EL (cell line): ENCODE measurements around the gene MAPK8IP1.
A peak's percentile ranks its signal among the peaks of the same experiment; 100 is the strongest.
"Not testable (repeated sequence)": the region's sequence is repeated elsewhere in the genome, so short reads cannot be mapped to it uniquely, and the experiment has no call there.

Experiments
- DNase-seq: peaks from one replicate; pipeline ENCODE4 v3.0.0-alpha.2; 2016

The MAPK8IP1 gene

DNA sequence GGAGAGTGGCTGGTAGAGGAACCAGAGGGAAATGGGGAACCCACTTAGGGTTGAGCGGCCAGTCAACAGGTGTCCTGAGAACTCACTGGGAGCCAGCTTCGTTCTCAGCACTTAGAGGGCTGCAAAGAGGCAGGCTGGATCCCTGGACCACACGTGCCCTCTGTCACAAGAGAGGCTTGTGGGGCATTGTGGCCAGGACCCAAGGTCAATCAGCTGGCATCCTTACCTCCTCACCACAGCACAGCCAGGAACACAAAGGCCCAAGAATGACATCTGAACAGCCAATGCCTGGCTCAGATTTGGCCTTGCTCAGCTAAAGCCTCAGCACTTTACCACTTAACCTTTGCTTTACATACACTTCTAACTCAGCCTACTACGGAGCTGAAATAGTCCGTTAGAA is 7.4 kb downstream of the MAPK8IP1 start:
- no peak for DNase-seq

DNA sequence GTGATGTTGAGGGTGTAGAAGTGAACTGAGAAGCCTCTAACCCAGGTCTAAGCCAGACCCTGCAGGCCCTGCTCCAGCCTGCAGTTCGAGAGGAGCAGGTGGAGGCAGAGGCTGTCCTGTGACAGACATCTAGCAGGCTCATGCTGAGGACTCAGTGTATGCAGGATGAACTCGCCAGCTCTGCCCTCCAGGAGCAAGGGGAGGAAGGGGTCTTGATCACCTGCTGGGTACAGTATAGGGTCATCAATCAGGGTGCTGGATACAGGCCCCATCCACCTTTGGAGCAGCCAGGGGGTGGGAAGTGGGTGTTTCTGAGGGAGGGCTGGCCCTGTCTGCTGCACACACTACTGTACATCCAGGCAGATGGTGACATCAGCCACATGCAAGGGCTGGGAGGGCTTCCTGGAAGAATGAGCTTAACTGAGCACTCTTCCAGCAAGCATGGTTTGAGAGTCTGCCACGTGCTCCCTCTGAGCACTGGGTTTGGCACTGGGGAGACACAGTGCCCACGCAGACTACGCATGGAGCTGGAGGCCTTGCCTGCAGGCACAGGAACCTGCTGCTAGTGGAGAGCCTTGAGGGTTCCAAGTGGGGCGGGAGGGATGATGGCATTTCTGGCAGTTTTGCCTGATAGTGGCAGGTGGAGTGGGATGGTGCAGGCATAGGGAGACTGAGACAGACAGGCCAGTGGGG is 9.2 kb downstream of the MAPK8IP1 start:
- DNase-seq: no peak

DNA sequence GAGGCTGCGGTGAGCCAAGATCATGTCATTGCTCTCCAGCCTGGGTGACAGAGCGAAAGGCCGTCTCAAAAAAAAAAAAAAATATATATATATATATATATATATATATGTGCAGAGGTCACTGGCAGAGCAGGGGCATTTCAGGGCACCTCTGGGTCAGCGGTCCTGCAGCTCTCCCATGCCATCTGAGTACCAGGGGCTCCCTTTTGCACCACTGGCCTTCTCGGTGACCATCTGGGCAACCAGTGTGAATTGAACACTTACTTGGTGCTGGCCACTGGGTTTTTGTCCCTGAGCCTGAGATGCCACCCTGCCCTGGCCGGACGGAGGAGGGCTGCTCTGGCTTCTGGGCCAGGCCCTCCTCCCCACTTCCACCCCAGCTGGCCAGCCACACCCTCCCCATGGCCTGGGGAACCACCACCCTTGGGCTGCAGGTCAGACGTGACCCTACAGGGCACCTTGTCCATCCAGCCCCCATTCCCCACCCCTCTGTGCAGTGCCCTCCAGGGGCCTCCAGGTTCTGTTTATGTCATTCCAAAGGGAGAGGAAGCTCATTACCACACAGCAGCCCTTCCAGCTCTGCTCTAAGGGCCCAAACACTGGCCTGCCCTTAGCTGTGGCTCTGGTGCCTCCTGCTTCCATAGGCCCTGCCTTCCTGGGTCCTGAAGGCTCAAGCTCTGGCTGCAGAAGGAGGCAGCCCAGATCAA is 10.3 kb downstream of the MAPK8IP1 start:
- DNase-seq: no peak

DNA sequence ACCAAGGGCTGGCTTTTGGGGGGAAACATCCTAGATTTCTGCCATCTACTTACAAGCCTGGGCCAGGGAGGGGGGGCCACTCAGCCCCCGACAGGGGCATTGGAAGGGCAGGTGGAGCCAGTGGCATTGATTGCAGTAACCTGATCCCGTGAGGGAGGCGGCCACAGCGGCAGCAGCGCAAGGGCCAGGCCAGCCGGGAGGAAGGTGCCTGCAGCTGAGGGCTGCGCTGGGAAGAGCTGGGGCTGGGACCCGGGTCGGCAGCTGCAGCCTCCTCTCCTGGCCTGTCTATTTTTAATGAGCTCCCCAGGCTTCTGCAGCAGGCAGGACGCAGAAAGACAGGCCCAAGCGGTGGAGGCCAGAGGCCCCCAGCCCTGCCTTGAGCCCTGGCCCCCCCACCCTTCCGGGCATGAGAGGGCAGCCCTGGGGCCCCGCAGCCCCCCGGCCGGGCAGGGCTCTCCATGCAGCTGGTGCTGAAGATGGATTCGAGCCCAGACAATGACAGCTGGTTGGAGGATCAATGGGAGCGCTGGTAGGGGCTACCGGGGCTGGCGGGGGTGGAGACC is 11.1 kb downstream of the MAPK8IP1 start:
- no peak for DNase-seq

DNA sequence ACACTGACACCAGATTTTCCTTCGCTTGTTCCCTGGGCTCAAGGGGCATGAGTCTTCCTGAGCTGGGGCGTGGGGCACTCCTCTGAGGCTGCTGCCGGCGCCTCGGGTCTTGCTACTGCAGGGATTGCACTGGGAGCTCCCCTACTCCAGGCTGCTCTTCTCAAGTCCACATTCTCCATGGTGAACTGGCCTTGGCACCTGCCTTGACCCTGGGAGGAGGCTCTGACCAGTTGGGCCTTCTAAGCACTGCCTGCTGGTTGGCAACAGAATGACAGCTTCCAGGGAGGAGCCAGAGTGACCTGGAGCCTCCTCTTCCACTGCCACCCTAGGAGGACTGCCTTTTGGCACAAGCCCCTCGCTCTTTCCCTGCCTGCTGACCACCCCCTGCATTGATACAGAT is 12.1 kb downstream of the MAPK8IP1 start:
- DNase-seq: no peak

DNA sequence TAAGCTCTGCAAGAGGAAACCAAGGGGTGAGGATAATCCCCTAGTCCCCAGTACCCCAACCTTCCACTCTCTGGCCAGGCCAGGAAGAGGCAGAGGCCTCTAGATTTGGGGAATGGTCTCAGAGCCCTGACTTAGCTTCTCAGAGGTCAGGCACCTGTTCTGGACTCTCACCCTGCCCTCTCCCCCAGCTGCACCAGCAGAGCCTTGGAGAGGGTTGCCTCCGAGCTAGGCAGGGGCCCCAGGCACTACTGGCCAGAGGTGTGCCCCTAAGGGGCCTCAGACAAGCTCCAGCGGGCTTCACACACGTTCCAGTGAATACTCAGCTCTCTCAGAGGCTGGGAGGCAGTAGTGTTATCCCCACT is 13.6 kb downstream of the MAPK8IP1 start:
- no peak for DNase-seq

DNA sequence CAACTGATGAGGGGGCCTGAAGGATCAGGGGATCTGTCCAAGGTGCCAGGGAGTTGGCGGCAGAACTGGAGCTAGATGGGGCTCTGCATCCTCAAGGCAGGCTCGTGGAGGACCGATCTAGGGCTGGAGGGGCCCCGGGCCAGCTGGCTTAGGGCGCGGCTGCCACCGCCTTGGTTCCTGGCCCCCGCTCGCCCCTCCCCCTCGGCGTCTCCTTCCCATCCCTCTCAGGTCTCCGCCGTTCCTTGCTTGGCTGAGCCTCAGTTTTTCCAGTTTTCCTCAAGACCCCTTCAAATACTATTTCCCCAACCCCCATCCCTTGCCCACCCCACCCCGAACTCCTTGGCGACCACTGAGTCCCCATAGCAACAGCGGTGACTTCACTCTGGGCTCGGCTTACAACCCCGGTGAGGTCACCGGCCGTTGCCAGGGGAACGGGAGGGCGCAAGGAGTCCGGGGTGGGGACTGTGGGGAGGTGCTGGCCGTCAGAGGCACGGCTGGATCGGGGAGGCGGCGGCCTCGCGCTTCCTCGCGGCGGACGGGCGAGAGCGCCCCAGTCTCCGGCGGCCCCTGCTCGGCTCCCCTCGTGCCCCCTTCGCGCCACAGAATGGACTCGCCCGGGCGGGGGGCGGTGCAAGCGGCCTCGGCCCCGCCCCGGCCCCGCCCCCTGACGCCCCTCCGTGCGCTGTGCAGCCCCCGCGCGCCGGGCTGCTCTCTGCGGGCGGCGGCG is 14.2 kb downstream of the MAPK8IP1 start:
- DNase-seq: peak; percentile 91

DNA sequence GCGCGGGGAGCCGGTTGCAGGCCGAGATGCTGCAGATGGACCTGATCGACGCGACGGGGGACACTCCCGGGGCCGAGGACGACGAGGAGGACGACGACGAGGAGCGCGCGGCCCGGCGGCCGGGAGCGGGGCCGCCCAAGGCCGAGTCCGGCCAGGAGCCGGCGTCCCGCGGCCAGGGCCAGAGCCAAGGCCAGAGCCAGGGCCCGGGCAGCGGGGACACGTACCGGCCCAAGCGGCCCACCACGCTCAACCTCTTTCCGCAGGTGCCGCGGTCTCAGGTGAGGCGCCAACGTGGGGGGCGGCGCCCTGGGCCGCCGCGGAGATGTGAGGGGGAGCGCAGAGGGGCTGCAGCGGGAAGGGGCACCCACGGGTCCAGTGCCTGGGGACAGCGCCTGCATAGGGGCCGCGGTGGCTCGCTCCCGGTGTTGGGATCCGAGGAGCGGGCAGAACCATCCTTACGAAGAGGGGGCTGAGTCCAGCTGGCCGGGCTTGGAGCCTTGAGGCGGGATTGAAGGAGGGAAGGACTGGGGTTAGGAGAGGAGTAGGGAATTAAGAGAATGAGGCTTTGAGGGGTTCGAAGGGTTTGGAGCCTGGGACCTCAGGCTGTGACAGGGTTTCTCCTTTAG is 14.8 kb downstream of the MAPK8IP1 start:
- DNase-seq: peak; percentile 27

DNA sequence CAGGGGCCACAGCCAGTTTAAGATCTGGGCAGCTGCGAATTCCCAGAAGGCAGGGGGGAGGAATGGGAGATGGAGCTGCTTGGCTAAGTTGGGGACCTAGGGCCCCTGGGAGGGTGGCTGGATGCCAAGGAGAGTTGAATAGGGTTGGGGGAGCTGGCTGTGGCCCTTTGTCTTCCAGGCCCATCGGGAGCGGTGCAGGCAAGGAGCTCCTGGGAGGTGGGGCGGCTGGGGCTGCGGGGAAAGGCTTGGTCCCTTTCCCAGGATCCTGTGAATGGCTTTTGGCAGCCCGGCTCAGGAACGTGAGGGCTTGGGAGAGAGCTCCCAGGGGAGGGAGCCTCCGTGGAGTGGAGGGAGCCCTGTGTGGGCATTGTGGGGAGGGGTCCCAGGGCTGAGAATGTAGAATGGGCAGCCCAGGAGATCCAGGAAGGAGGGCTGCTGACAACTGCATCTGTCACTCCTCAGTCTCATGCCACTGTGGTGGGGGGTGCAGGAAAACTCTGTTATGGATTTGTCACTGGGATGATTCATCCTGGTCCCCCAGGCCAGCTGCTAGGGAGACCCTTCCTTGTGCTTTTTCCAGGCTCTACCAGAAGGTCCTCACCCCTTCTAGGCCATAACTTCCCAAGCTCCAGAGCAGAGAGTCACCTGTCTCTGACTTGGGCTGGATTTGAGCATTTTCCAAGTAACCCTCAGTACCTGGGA is 15.6 kb downstream of the MAPK8IP1 start:
- no peak for DNase-seq

DNA sequence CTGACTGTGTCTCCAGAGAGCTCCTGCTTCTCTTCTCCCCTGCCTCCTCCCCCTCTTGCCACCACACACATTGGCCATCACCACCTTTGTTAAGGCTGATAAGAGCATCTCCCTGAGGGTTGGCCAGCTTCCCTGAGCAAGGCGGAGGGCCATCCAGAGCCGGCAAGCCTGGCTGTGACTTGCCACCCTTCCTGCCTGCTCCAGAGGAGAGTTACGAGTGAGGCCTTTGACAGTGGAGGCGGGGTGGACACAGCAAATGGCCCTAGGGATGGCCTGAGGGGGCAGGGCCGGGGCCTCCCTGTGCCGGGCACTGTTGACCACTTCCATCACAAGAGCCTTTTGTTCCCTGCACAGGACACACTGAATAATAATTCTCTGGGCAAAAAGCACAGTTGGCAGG is 16.2 kb downstream of the MAPK8IP1 start:
- DNase-seq: no peak

DNA sequence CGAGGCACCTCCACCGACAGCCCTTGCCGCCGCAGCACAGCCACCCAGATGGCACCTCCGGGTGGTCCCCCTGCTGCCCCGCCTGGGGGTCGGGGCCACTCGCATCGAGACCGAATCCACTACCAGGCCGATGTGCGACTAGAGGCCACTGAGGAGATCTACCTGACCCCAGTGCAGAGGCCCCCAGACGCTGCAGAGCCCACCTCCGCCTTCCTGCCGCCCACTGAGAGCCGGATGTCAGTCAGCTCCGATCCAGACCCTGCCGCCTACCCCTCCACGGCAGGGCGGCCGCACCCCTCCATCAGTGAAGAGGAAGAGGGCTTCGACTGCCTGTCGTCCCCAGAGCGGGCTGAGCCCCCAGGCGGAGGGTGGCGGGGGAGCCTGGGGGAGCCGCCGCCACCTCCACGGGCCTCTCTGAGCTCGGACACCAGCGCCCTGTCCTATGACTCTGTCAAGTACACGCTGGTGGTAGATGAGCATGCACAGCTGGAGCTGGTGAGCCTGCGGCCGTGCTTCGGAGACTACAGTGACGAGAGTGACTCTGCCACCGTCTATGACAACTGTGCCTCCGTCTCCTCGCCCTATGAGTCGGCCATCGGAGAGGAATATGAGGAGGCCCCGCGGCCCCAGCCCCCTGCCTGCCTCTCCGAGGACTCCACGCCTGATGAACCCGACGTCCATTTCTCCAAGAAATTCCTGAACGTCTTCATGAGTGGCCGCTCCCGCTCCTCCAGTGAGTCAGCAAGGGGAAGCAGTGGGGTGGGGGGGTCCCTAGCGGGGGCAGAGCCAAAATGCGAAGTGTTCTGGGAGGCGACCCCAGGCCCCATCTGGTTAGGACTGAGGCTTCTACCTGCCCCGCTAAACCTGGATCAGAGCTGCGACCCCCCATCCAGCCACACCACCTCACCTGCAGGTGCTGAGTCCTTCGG is 17.3 kb downstream of the MAPK8IP1 start:
- no peak for DNase-seq

DNA sequence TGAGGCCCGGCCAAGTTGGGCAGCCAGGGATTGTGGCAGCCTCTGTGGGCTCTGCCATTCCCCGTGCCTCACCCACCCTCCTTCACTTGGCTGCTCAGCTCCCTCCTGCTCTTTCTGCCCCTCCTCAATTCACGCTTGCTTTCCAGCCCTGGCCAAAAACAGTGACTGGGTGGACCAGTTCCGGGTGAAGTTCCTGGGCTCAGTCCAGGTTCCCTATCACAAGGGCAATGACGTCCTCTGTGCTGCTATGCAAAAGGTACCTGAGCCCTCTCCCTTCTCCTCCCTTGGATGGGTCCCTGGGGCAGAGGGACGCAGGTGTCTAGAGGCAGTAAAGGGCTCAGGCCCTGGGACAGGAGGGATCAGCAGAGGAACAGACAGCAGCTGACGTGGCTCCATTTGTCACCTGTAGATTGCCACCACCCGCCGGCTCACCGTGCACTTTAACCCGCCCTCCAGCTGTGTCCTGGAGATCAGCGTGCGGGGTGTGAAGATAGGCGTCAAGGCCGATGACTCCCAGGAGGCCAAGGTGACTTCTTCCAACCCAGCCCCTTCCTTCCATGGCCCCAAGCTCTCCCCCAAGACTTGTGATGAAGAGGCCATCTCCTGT is 19.0 kb downstream of the MAPK8IP1 start:
- no peak for DNase-seq

DNA sequence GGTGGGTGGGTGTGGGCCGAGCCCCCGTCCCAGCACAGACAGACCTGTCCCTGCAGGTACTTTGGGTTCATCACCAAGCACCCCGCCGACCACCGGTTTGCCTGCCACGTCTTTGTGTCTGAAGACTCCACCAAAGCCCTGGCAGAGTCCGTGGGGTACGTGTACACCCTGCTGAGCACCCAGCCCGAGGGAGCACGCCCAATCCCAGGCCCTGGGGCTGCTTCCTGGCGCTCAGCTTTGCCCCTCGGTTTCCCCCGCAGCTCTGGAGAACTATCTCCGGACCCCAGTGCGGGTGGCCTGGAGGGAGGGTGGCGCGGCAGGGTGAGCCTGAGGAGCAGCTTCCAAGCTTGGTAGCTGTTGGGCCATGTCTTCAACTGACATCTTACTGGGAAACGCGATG is 19.6 kb downstream of the MAPK8IP1 start:
- no peak for DNase-seq

DNA sequence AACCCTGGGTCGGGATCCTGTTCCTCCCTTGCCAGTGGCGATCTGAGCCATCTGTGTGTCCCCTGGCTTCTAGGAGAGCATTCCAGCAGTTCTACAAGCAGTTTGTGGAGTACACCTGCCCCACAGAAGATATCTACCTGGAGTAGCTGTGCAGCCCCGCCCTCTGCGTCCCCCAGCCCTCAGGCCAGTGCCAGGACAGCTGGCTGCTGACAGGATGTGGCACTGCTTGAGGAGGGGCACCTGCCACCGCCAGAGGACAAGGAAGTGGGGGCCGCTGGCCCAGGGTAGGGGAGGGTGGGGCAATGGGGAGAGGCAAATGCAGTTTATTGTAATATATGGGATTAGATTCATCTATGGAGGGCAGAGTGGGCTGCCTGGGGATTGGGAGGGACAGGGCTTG is 20.1 kb downstream of the MAPK8IP1 start:
- not testable (repeated sequence) for DNase-seq

DNA sequence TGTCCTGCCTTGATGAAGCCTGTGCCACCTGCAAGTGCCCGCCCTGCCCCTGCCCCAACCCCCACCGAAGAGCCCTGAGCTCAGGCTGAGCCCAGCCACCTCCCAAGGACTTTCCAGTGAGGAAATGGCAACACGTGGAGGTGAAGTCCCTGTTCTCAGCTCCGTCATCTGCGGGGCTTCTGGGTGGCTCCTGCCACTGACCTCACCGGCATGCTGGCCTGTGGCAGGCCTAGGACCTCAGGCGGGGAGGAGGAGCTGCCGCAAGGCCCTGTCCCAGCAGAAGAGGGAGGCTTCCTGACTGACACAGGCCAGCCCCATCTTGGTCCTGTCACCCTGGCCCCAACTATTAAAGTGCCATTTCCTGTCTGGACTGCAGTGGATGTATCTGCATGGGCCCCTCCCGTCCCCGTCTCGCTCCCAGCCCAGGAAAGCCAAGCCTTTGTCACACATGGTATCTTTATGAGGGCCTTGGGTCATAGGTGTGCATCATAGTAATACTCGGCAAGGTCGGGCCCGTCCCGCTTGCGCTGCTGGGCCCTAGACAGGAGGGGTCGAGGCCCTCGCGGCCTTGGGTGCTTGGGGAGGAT is 20.7 kb downstream of the MAPK8IP1 start:
- no peak for DNase-seq

DNA sequence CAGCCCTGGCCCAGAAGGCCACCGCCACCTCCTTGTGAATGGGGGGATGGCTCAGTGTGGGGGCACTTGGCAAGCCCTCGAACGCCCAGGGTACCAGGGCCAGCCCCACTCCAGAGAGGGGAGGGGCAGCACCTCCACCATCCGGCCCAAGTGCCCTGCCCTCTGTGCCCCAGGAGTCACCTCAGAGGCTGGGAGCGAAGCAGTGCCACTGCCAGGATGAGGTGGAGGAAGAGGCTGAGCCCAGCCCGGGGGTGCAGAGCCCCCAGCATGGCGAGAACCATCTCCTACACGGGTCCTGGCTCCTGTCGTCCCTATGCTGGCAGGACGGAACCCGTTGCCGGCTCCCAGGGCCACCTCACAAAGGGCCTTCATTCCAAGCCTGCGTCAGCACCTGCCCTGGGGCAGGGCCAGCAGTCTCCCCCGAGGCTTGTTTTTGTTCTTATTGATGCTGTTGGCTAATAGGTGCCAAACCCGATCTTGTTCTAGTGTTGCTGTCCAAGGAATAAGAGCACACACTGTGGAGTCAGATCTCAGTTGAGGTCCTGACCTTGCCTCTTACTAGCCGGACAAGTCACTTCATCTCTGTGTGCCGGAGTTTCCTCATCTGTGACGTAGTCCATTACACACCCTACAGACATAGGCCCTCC is 21.6 kb downstream of the MAPK8IP1 start, which contains the start of gene FREY1:
FREY1 (minus strand) TSS at position 307 of the 647 bp plus-strand sequence; CDS start at position 281, 26 bp downstream.
- DNase-seq: no peak

DNA sequence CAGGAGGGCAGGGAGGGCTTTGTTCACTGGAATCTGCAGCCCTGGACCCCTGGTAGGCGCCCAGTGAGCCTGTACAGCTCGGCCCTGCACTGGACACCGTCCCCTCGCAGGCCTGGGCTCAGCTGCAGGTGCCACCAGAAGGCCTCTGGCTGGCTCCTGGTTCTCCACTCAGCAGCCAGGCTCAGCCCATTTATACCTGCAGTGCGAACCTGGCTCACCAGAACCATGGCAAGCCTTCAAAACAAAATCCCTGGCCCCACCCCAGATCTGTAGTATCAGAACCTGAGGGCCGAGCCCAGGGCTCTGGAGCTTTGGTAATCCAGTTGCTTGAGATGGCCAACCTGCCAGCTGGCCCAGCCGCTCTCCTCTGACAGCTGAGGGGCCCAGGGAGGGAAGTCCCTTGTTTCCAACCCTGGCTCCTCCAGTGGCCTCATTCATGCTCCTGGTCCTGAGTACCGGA is 22.5 kb downstream of the MAPK8IP1 start:
- no peak for DNase-seq

DNA sequence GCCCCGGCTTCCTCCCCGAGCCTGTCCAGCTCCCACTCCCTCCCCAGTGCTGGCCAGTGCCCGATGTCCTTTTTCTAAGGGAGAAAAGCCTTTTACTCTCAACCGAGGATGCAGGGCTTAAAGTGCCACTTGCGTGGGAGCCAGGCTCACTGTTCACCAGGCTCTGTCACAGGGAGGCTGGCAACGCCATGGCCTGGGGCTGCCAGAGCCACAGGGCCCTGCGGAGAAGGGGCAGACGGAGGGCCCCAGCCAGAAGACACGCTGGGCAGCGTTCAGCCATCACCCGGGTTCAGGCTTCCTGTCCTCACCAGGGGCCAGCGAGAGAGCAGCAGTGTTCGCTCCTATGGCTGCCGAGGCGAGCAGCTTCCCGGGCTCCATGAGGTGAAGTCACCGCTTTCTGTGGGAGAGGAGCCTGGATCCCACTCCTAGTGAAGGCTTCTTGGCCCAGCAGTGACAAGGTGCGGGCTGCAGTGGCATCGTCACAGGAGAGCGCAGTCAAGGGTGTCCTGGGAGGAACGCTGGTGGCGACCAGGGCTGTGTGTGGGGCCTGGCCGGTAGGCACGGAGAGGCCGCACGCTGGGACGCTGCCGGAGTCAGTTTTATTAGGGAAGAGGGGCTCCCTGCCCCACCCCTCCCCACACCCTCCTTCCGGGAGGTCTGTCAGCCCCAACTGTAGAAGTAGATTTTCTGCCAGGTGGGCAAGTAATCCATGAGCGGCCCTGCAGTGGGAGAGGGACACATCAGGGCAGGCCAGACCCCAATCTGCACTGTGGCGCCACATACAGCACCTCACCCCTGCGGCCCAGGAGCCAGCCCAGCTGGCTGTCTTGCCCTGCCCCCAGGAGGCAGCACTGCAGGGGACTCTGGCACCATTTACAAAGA is 24.4 kb downstream of the MAPK8IP1 start:
- DNase-seq: no peak

DNA sequence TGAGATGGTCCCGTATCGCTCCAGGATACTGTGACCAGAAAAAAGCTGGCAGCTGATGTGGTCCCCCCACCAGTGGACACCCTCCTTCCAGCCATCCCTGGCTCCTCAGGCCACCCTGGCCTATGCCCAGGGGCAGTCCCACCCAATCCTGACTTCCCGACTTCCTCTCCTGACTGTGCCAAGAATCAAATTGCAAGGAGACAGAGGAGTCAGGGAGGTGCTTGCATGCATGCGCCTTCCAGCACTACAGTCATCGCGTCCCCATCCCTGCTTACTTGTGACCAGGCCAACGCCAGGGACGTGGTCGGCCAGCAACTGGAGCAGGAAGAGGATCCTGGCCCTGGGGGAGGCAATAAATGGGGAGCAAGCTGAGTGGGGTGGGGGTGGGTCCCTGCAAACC is 25.2 kb downstream of the MAPK8IP1 start:
- no peak for DNase-seq
